Stimulated activated CD4-positive, alpha-beta T cell treated with anti-CD3 and anti-CD28 coated beads, Interleukin-4, amount 100 ng/mL, for 48 hours (primary cell): ENCODE data around the gene EPHB1.
"Not testable (repeated sequence)": the region's sequence is repeated elsewhere in the genome, so short reads cannot be mapped to it uniquely, and the experiment has no call there.

Source experiments
- DNase-seq, 2 donors: peaks; one replicate each; pipeline ENCODE4 v3.0.0-alpha.2; 2020; ENCODE audit warnings: low read depth in 2 of 2

Gene EPHB1

DNA sequence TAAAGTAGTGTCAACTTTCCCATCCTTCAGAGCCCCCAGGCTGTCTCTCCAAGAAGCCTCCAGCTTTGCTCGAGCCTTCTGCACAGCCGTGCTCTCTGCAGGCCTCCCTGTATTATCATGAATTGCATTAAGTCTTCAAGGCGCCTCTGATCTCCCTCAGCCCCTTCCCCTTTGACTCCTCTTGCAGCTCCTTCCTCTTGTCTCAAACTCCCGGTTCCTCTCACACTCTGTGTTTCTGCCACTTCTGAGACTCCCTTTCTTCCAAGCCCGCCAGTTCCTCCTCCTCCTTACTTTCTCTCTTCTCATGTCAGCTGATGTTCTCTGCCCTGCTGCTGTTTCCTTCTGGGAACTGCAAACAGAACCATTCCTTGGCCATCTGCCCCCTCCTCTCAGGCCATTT is 418.8 kb downstream of the EPHB1 start:
- no peak for DNase-seq

DNA sequence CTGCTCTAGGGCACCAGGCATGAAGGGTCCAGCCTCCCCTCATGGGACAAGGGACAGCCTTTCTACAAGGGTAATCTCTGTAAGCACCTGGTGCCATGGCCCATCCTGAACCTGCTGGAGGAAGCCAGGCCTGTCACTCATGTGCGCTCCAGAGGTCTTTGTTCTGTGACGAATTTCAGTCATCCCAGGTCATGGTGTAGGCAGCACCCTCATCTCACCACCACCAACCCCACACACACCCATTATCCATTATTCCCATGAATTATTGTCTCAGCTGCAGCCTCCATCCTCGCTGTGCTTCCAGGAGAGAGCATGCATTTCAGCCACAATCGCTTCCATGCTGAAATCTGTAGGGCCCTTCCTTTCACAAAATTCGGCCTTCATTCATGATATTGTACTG is 419.3 kb downstream of the EPHB1 start:
- no peak for DNase-seq

DNA sequence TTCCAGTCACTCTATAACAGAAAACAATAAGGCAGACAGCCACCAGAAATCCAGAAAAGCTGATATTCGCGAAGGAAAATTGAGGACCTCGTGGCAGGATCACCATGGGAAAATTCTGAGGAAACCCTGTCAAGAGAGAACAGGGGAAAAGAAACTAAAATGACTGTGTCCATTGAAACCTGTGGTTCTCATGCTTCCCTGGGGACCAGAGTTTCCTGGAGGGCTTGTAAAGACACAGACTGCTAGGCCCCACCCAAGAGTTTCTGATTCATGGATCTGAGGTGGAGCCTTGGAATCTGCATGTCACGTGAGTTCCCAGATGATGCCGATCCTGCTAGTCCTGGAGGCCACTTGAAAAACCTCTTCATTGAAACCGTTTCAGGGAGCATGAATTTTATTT is 420.5 kb downstream of the EPHB1 start:
- DNase-seq: no peak

DNA sequence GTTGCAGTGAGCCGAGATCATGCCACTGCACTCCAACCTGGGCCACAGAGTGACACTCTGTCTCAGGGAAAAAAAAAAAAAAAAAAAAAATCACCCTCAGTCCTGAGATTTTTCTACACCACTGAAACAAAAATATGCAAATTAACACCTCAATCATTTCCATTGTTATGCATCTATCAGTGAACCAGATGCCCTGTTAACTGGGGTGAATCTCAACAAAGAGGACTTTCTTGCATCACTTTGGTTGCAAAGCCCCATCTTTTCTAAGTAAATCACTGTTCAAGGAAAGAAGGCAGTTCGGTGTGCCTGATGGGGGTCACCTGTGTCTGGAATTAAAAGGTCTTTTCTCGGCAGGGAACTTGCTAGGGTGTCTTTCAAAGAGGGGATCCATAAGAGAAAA is 421.6 kb downstream of the EPHB1 start:
- no peak for DNase-seq

DNA sequence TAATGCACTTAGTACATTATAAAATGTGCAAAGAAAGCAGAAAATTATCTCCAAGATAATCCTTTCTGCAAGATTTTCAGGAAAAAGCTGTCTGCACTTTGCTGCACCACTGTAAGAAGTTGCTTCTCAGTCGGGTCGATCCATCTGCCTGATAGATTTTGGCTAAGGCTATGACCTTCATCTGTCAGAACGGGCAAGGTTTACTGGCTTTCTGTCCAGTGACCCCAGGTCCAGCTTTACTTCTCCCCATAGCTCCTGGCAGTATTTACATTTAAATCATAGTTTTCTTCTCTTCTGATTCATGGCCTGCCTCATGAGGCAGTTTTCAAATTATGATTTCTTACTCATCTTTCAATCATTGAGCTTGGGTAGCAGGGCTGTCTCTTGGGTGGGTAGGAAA is 422.7 kb downstream of the EPHB1 start:
- no peak for DNase-seq

DNA sequence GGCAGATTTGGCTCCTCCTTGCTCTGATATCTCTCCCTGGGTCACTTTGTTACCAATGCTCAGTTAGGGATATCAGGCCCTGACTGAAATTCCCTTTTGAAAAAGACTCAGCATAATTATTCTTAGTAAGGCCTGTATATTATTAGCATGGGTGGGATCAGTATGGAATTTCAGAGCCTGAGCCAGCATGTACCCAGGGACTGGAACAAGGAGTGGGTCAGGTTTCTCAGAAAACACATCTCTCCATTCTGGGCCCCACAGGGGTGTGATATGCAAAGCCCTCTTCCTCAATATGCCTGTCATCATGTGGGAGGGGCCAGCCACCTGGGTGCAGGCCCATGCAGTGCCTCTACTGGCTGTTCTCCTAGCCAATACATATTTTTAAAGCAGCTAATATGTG is 423.2 kb downstream of the EPHB1 start:
- DNase-seq: no peak

DNA sequence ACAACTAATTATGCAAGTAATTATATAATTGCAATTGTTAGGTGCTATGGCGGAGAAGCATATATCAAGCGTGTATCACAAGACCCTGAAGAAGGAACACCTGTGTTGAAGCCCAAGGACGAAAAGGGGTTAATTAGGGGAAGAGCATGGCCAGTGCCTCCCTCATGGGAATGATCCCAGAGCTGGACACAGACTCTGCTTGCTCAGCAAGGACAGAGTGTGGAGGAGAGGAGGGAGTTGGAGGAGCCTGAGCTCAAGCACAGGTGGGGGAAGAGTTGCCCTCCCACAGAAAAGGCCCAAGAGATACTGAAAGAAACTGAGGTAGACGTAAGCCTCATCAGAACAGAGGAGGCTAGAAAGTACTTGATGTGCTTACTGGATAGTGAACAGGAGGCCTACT is 423.7 kb downstream of the EPHB1 start:
- no peak for DNase-seq

DNA sequence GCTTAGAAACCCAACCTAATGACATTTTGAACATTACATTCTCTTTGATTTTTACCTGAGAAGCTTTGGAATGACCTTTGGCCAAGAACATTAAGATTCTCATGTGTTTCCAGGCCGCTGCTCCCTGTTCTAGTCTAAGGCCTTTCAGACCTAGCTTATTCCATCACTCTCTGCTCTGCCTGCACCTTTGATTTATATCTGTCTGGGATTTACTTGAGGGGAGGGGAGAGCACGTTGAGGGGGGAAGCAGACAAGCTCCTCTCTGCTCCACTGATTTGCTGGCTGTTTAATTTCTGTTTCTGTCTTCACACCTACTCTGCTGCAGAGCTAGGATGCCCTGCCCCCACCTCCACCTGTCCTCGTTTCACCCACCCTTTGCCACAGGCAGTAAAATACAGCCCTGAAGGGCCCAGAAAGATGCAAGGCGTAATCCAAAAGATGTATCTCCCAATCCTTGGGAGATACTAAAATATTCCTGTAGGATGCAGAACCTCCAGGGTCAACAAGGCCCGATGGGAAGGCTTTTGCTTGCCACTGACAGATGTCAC is 429.8 kb downstream of the EPHB1 start:
- DNase-seq: no peak

DNA sequence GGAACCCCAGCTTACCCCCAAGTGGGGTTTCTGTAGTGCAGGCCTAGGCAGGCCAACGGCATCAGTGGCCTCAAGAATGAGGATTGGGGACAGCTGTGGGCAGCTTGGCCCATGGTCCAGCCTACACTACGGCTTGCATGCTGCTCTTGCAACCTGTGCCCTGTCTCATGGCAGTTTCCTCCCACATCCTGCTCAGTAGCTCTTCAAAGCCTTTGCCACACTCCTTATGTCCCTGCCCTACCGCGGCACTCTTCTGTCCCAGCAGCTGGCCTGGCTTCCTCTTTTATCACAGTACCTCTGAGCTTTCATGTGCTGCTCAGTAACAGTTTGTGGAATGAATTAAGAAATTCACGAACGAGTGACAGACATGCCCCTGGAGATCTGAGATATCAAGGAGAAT is 431.0 kb downstream of the EPHB1 start:
- no peak for DNase-seq

DNA sequence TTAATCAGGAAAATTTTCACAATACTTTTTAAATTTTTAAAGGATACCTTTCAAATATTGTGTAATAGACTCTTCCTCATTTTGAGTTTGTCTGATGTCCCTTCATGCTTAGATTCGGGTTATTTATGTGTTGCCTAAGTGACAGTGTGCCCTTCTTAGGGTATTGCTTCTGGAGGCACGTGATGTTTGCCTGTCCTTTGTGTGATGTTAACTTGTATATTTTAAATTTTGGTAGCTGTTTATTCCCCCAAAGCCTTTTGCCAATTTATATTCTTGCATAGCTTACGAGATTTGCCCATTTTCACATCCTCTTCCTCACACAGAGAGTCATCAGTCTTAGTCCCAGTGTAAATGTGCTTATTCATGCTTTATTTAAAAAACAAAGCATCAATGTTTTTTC is 433.1 kb downstream of the EPHB1 start:
- DNase-seq: no peak

DNA sequence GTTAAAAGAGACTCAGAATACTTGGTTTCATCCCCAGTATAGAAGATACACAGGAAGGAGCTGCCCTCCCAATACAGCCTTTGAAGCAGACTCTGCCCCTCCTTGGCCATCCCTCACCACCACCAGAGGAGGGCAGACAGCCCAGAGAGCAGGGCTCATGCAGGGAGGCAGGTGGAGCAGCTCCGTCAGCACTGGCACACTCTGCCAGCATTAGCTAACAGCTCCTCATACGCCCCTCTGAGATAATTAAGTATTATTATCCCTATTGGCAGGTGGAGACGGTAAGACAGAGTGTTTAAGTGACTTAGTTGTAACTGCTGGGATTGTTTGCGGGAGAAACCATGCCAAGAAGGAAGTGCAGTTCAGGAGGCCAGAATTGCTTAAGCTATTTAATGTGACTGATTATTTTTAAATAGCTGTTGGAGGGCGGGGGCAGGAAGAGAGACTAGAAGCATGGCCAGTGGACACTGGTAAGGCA is 434.0 kb downstream of the EPHB1 start:
- no peak for DNase-seq

DNA sequence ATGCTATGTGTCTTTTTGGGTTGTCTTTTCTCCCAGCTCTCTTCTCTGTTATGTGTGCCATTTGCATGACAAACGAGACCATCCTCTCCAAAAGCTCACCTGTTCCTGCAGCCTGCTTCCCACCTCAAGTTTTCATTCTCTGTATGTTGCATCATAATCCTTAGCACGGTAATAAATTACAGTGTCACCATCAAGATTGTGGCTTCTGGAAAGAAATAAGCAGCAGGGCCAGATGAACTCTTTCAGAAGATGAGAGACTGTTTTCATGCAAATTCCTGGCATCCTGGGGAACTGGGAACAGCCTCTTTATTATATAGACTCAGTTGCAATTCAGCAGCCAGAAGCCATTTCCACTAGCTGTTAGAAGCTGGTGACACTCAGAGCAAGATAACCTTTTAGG is 436.7 kb downstream of the EPHB1 start:
- no peak for DNase-seq

DNA sequence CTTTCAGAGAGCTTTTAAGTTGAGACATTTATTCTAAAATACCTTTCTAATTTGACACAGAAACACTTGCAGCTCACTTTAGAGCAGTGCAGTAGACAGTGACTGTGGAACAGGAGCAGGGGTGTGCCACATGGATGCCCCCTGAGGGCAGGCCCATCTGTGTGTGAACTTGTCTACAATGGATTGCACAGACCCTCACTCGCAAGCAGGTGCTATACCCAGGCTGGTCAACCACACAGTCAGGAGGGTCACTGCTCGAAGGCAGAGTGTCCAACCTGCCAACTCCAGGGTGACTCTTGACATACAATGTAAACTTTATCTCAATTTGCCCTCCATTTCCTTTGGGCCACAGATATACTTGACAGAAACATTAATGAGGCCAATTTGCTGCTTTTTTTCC is 437.2 kb downstream of the EPHB1 start:
- DNase-seq: no peak

DNA sequence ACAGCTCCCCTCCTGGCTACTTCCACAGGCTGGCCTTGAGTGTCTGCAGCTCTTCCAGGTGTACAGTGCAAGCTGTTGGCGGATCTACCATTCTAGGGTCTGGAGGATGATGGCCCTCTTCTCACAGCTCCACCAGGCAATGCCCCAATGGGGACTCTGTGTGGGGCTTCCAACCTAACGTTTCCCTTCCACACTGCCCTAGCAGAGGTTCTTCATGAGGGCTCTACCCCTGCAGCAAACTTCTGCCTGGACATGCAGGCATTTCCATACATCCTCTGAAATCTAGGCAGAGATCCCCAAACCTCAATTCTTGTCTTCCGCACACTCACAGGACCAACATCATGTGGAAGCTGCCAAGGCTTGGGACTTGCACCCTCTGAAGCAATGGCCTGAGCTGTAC is 438.4 kb downstream of the EPHB1 start:
- not testable (repeated sequence) for DNase-seq

DNA sequence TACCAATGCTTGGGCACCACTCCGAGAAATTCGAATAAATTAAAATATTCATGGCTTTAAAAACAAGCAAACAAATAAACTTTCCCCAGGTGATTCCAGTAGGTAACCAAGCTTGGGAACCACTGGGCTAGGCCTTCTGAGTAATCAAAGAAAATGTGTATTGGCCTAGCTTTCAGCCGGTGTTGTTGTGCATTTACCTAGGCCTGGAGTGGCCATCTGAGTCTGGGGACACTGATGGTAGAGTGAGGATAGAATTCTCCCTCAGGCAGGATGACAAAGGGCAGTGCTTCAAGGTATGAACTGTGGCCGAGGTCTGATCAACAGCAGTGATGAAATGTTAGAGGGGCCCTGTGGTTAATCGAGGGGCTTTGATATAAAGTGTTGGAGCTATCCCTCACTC is 440.5 kb downstream of the EPHB1 start:
- no peak for DNase-seq

DNA sequence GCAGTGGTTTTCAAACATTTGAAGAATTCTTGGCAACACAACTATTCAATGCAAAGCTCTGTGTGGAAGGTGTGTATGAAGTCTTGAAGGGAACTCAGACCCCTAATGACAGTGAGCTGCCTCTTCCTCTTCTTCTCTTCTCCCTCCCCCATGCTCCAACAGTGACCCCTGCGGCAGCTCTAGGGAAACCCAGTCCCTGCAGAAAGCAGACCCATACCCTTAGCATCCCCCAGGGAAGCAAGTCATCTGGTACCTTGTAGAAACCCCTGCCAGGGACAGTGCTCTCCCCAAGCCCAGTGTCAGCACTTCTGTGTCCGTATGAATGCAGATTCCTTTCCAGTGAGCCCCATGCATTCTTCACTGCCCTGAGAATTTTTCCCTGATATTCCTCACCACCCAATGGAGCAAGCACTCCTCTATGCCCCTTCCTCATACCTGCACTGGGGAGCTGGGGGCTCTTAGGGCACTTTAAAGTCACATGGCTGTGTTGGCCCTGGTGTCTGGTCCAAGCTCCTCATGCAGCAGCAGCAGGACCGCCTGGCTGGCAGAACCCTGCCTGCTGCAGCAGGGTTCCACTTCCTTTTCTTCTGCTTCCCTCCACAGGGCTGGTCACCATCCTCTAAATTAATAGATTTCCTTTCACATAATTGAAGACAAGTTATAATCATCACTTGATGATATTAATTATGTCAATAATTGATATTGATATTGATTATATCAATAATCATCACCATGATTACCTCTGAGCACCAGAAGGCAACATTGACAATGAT is 442.5 kb downstream of the EPHB1 start:
- DNase-seq: no peak

DNA sequence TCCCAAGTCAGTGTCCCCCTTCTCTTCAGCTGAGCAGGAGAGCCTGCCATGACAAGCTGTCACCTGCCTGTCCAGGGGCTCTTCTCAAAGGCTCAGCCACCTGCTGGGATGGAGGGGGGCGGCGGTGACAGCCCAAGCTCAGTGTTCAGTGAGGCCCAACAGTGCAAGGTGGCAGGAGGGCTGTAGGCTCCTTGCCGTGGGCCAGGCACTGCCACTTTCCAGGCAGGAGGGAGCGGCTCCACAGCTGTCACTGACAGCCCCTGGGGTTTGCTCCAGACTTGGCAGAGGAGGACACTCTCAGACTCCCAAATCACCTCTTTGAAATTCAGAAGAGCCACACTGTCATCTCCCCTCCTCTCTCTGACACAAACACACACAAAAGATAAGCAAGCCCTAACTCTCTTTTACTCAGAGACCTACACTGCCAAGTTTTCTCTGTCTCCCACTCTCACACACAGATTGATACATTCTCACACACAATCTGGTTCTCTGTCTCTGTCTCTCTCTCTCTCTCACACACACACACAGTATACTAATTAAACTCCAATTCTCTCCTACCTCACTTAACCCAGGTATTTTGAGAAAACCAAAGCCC is 443.3 kb downstream of the EPHB1 start:
- no peak for DNase-seq

DNA sequence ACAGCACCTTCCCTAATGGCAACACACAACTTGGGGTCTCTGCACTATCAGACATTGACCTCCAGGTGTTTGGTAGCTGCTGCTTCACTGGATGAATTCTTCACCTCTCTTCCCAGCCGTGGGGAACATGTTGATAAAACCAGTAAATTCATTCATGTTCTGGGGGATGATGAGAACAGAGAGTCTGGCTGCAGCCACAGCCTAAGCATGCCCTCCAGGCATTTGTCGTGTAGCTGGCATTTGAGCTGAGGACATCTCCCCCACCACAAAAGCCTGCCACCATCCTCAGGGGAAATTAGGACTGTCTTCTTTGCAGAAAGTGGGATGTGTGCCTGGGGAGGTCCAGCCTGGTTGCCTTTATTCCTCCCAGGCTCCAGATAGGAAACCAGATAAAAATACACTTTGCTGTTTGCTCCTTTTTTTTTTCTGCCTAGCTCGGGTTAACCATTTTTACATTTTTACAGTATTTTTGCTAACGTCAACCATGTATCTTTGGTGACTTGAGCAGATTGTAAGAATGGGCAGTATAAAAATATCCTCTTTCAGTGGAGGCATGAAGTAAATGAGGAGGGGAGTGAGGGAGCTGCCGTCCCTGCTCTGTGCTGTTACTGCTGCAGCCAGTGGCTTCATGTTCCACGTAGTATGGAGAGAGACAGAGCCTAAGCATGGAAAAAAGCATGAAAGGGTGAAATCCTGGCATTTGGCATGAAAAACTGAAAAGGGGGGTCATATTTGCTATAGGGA is 444.0 kb downstream of the EPHB1 start:
- no peak for DNase-seq

DNA sequence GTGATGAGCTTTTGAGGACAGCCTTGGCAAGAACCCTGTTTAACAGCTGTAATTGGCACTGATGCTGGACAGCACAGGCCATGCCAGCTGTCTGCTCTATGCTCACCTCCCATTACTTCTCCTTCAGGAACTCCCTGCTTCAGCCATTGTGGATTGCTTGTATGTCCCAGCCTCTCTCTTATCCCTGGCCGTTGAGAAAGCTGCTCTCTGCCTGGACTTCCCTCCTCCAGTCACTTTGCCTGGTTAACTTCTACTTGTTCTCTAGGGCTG is 444.5 kb downstream of the EPHB1 start:
- no peak for DNase-seq

DNA sequence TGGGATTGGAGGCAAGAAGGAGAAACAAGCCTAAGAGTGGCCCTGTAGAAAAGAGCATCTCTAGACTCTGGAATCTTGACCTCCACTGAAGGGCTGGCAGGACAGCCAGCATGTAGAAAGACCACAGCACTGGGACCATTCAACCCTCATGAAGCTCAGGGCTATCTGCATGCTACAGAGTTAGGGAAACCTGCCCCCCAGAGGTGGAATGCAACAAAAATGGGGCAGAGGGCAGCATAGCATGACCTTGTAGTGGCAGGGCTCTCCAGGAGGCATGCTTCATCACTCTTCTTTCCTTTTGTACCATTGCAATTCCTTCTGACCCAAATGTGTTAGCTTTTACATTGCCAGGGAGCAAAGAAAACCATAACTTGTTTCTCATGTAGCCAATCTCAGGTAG is 445.4 kb downstream of the EPHB1 start:
- no peak for DNase-seq

DNA sequence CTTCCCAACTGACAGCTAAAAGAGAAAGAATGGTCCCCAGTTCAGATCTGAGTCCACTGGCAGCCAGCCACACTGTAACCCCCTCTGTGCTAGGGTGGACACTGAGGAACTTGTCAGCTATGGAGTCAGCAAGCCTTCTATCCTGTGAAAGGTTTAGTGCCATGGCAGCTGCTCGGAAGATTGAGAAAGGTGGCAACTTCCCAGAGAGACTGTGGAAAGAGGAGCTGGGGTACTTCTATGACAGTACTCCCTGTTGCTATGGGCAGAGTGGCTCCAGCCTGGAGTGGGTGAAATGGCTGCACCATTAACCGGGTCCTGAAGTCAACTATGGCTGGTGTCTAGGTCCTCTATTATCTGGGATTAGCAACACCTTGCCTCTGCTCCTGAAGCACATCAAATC is 447.2 kb downstream of the EPHB1 start:
- DNase-seq: no peak

DNA sequence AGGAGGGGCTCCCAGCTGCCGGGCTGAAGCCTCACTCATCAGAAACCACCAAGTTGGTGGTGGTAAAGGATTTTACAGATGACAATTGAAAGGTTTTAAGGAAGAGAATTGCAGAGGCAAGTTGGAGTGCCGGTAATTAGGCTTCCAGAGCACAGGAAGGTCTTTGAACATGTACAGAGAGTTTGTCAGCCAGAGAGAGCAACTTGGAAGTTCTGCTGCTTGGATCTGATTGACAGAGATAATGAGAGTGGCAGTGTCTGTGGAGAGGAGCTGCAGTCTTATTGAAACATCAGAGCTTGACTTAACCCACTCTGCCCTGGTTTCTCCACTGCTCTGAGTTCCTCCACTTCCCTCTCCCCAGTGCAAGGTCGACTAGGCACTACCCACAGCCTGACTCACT is 448.6 kb downstream of the EPHB1 start:
- DNase-seq: no peak

DNA sequence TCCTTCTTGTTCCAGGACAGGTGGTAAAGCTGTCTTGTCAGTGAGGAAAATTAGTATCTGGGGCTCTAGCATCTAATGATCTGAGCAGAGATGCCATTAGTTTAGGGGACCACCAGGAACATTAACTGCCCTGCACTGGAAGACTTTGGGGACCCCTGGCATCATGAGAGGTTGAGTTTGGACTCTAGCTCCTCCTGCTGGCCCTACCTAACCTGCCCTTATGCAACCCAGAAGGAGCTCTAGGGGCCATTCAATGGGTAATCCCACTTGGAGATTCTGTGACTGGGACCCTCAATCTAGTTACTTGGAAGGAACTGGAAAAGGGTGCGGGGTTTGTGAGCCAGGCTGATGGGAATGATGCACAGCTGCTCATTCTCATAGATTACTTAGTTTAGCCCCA is 451.0 kb downstream of the EPHB1 start:
- DNase-seq: no peak
